ENCODE measurements around the gene CBLN3.

Gene CBLN3

DNA sequence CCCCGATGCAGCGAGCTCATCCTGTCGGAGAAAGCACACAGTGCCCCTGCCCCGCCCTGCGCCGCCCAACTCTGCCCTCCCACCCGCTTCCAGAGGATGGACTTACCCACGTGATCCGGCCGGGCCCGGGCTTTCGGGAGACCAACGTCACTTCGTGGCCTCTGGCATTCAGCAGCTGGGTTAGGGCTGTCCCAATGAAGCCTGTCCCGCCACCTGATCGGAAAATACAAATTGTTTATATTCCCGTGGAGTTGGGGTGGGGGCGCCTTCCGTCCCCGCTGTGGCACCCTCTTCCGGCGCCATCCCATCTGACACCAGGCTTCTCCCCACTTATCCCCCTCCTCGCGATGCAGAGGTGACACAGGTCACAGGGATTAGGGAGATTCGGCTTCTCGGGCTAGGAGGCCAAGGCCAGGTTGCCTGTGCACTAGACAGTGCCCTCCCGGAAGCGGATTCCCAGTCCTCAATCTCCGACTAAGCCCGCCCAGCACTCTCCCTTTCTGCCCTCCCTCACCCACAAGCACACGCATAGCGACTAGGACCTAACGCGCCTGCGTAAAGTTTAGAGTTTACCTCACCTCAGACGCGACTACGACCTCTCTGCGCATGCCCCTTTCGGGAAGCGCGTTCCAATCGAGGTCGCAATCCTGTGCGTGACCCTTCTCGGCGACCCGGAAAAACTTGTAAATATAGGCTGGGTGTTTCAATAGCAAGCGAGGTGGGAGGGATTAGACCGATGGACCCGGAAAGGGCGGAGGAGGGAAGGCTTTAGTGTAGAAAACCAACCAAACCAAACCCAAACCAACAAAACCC lies 13.0 kb upstream of the CBLN3 start, which contains the start of gene SDR39U1:
SDR39U1 (minus strand) TSS at position 537 of the 813 bp plus-strand sequence; CDS start at position 530, 7 bp downstream.
- no peak for FAIRE-seq
- TF ChIP-seq CTCF (IDR thresholded peaks at IDR 0.05; ENCODE audit: insufficient read depth, missing control alignments), result no peak
- DNase-seq (ENCODE audit: insufficient read length, low spot score), result peak; percentile 91

GRCh38 chr14:24441904-24442239 lies 12.4 kb upstream of the CBLN3 start:
- FAIRE-seq (no peak), DNase-seq (ENCODE audit: insufficient read length, low spot score) (no peak)
- no peak for TF ChIP-seq CTCF (IDR thresholded peaks at IDR 0.05; ENCODE audit: insufficient read depth, missing control alignments)

GRCh38 chr14:24441485-24441884 lies 12.0 kb upstream of the CBLN3 start:
- TF ChIP-seq CTCF (IDR thresholded peaks at IDR 0.05; ENCODE audit: insufficient read depth, missing control alignments), result no peak
- no peak for DNase-seq (ENCODE audit: insufficient read length, low spot score)
- FAIRE-seq, result no peak

GRCh38 chr14:24440606-24441399 lies 11.3 kb upstream of the CBLN3 start:
- TF ChIP-seq CTCF (IDR thresholded peaks at IDR 0.05; ENCODE audit: insufficient read depth, missing control alignments), result no peak
- DNase-seq (ENCODE audit: insufficient read length, low spot score) (no peak), FAIRE-seq (no peak)

DNA sequence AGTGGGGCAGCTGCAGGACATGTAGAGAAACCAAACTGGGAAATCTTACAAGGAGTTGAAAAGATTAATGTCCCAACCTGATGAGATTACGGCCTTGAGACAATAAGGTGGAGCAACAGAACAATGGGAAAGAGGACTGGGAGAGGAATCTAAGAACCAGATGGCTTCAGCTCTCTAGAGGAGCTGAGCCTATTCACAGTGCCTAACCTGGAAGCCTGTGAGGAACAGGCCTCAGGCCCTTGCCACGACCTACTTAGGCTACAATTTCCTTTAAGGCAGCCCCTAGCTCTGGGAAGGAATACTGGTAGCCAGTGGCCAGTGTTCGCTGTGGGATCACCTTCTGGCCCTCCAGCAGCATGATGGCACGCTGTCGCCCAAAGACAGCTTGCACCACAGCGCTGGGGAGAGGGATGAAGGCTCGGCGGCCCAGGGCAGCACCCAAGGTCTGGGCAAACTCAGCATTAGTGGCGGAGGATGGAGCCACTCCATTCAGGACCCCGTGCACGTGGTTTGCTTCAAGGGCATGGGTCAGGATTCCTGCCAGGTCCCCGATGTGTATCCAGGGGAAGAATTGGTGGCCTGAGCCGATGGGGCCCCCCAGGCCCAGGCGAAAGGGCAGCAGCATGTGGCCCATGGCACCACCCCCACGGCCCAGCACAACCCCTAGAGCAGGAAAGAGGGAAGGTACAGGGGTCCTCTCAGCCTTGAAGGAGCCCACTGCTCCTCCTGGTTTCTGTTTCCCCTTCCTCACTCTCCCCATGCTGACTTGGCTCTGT lies 10.6 kb upstream of the CBLN3 start:
- FAIRE-seq, result no peak
- no peak for TF ChIP-seq CTCF (IDR thresholded peaks at IDR 0.05; ENCODE audit: insufficient read depth, missing control alignments)
- DNase-seq (ENCODE audit: insufficient read length, low spot score), result no peak

GRCh38 chr14:24439257-24439656 lies 9.8 kb upstream of the CBLN3 start:
- no peak for TF ChIP-seq CTCF (IDR thresholded peaks at IDR 0.05; ENCODE audit: insufficient read depth, missing control alignments)
- FAIRE-seq (no peak), DNase-seq (ENCODE audit: insufficient read length, low spot score) (no peak)

Measured in D721Med (cell line).